GM21390 (cell line): Measurements from ENCODE around the gene TTC8.
"Not testable (repeated sequence)": the region's sequence is repeated elsewhere in the genome, so short reads cannot be mapped to it uniquely, and the experiment has no call there.

Source experiments
- ATAC-seq: cut with Tn5 transposase; IDR thresholded peaks from one replicate; pipeline ENCODE4 v1.9.1; 2021; ENCODE audit not compliant: unreplicated experiment

The TTC8 gene

DNA sequence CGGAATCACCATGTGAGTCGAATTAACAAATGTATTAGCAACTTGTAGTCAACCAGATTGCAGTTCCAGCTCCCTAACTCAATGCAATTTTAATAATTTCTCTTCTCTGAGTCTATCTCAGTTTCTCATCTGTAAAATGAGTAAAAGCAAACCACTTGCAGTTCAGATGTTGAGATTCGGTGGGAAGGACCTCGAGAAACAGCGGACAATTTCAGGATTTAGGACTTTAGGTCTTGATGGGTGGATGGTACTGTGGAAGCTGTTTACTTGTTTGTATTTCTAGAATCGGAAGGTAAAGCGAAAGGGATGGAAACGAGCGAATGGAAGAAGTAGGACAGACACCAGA is 510 bp upstream of the TTC8 start:
- ATAC-seq = peak; percentile 8

DNA sequence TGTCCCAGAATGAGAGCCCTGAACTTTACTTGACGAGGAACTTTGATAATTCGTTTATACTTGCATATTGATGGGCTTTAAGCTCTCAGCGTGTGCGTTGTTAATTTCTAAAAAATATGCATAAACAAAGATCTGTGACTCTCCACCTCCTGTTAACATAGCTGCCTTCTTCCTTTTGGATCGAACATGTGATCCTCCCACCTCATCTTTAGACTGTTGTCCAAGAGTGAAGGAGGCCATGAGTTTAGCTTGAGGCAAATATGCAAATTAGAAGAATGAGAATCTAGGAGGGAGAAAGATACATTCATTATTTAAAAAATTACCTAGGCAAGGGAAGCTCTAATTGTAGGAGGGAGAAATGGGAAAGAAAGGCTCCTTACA is 617 bp downstream of the TTC8 start:
- ATAC-seq = no peak

DNA sequence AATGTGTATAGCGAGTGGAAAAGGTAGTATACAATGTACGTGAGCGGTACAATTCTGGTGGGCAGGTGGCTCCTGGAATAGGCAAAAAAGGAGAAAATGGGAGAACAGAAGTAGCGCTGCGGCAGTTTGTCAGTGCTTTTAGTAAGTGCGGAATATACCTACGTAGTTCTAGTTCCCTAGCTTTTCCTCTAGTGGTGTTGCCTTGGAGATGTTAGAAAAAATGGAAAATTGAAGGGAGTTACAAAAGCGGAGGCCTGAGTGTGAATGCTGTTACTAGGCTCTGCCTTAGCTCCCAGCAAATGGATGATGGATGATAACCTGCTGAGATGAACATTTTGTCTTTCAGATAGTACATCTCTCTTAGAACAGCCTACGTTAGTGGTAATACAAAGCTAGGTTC is 1.1 kb downstream of the TTC8 start:
- ATAC-seq = no peak

DNA sequence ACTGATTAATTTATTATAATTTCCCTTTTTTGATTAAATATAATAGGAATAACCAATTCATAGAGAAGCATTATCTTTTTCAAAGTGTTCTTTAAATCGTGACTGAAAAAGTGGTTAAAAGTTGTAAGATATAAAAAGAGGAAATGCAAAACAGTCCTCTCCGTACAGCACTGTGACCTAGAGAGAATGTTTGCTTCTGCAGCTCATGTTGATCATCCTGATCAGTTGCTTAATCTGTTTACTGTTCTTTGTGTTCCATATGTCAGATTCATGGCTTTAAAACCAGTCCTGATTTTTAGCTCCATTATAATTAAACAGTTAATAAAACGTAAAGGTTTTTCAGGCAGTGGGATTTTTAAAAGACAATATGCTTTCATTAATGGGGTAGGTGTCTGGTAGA is 4.7 kb downstream of the TTC8 start:
- ATAC-seq = no peak

DNA sequence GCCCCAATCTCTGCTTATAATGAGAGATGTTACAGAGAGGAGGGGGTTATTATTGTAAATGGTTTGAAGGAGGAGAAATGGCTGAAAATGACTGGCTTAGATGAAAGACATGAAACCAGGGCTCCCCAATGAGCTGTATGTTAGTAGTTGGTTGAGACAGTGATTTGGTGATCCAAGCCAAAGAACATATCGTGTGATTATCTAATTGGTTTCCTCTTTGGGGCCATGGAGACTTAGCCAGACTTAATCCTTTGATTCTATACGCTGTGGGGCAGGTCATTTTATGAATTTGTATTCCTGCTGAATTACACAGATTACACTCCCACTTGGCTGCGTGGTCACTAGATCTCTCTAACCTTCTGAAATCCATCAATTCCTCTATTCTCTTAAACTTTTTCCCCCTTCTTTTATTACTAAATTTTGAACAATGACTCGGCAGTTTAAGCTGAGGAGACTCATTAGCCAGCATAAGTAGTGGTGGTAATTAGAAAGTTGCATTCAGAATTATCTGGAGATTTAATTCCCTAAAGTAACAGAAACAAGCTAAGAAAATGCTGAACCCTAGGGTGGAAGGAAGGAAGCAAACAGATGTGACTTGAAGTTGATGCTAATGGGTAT is 5.3 kb downstream of the TTC8 start:
- no peak for ATAC-seq

DNA sequence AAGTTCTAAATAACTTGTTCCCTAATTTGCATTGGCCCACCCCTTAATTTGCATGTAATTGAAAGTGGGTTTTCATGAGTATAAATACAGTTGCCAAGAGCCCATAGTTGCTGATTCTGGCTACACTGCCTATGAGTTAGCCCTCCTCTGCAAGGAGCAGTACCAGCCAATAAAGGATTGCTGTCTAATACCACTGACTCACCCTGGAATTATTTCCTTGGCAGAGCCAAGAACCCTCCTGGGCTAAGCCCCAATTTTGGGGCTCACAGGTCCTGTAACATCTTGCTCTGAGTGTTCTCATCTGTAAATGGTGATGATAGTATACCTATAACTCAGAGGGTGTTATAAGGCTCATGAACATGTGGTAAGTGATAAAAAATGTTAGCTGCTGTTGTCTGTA is 6.8 kb downstream of the TTC8 start:
- no peak for ATAC-seq

- ATAC-seq = no peak
Measured at GRCh38 chr14:88834883-88835431, 10.5 kb downstream of the TTC8 start.

- no peak for ATAC-seq
Measured at GRCh38 chr14:88835661-88836060, 11.2 kb downstream of the TTC8 start.

DNA sequence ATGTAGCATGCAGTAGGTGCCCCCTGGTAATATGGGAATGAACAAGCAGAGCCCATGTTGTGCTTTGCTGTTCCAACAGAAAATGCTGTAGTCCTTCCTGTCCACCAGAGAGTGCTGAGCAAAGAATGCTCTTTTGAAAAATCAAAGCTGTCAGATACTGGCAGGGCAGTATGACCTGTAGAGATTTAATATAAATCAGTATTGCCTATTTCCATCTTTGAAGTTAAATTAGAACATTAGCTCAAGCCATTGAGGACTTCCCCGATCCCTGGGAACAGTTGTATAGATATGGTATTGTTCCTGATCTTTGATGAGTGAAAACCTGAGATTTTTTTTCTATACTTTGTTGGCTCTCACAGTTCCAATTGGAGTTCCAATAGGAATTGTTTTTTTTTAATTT is 13.0 kb downstream of the TTC8 start:
- ATAC-seq = no peak

DNA sequence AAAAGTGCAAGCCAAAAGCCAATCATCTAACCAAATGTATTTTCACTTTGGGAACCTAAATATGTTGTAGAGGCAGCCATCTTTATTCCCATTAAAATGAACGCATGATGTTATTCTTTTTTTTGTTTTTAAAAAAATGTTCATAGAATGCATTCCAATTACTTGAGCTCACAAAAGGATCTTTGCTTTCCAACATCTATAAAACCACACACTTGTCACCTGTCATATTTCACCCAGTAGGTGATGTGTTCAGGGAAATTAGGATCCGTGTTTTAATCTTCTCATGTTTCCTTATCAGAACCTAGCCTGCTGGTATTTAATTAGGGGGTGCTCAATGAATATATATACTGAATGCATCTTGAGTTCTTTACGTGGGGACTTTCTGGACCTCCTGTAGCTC is 13.6 kb downstream of the TTC8 start:
- no peak for ATAC-seq

- no peak for ATAC-seq
Measured at GRCh38 chr14:88840926-88841325, 16.5 kb downstream of the TTC8 start.

DNA sequence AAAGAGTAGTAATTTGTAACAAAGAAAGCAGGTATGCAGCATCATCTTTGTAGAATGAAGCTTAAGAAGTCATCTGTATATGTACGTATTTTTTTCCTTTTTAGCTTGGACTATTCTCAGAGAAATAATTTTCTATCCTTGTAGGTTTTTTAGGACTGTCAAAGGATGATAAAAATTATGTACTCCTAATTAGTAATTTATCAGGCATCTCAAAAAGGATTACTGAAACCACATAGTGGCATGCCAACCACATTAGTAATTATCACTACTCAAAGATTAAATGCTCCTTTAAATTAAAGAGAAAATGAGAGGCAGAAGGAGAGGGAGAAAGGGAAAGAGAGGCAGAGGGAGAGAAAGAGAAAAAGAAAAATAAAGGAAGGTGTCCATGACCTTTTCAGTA is 17.3 kb downstream of the TTC8 start:
- ATAC-seq = no peak

- no peak for ATAC-seq
Measured at GRCh38 chr14:88842414-88842813, 18.0 kb downstream of the TTC8 start.

- ATAC-seq = no peak
Measured at GRCh38 chr14:88844980-88845491, 20.6 kb downstream of the TTC8 start.

GRCh38 chr14:88848571-88848970 is 24.1 kb downstream of the TTC8 start:
- ATAC-seq = no peak

GRCh38 chr14:88849716-88850115 is 25.3 kb downstream of the TTC8 start:
- no peak for ATAC-seq

DNA sequence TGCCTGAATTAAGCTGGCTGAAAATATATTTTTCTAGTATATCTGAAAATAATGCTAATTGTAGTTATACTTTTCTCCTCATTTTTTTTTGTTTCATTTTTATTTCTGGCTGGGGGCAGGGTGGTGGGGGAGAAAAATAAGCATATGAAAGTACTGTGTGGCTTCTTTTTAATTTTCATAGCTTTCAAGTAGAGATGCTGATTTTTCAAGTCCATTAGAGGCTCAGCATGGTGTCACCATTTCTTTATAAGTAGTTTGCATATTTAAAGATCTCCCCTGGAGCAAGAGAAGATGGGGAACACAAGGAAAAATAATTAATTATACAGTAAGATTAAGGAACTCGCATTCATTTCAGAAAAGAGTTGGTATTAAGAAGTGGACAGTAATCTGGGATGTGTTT is 27.1 kb downstream of the TTC8 start:
- ATAC-seq = no peak

GRCh38 chr14:88852632-88853031 is 28.2 kb downstream of the TTC8 start:
- ATAC-seq = no peak

DNA sequence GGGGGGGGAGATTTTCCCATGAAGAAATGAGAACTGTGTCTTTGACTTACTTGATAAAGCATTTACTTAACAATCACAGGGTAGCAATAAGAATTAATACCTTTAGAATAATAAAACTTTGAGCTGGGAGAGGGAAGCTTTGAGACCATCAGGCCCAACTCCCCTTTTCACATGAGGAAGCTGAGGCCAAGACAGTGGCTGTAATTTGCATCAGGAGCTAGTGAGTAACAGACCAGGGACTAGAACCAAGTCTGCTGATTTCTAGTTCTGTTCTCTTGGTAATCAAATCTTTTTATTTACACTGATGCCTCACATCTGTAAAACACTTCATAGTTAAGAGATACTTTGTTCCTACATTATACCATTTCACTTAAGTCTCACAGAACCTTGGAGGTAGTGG is 28.7 kb downstream of the TTC8 start:
- ATAC-seq = no peak

DNA sequence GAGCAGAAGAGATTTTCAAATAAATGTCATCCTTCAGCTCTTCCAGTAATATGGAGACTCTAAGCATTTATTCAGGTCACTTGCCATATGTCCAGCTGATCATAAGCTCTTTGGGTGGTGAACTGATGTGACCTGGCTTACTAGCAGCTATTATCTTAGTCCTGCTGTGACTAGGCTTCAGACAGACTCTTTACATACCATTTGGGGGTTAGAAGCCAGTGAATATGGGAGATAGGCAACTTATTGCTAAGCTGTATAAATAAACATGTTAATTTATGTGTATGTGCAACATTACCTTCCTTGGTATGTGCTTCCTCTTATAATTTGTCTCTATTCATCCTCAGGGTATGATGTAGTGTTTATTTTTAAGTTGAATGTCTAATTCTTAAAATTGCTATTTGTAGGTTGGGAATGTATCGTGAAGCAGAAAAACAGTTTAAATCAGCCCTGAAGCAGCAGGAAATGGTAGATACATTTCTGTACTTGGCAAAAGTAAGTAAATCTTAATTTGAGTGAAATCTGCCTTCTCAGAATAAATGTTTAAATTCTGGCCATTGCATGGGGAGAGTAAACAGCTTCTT is 32.4 kb downstream of the TTC8 start:
- no peak for ATAC-seq

GRCh38 chr14:88857861-88858260 is 33.4 kb downstream of the TTC8 start:
- ATAC-seq = not testable (repeated sequence)

DNA sequence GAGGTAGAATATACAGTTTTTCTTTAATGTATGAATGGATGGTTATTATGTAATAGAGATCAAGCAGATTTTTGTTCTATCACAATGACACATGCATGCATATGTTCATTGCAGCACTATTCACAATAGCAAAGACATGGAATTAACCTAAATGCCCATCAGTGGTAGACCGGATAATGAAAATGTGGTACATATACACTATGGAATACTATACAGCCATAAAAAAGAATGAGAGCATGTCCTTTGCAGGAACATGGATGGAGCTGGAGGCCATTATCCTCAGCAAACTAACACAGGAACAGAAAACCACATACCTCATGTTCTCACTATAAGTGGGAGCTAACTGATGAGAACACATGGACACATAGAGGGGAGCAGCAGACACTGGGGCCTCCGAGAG is 34.7 kb downstream of the TTC8 start:
- ATAC-seq = not testable (repeated sequence)

GRCh38 chr14:88863167-88863566 is 38.7 kb downstream of the TTC8 start:
- no peak for ATAC-seq
